Neural progenitor cell (in vitro differentiated cells): ENCODE data around the gene GTF2IRD1. TPM values are rescaled to one million over a fixed set of nuclear protein-coding genes. Genes with fewer than 3 reads are reported as not detected.

Experiments
- DNase-seq: peaks from one replicate; pipeline ENCODE4 v3.0.0-alpha.2; 2016; ENCODE audit warnings: low spot score
- H2AFZ ChIP-seq: fragments of 200-600 bp; sonication (generic); replicated peaks from 2 replicates; pipeline ENCODE4 v1.6.1; 2016; ENCODE audit warnings: antibody characterized with exemption
- H3F3A ChIP-seq: fragments of 200-600 bp; sonication (generic); 2 replicates; pipeline ENCODE4 v1.6.1; 2016; ENCODE audit warnings: antibody characterized with exemption, low read depth
- H3K27ac ChIP-seq: fragments of 200-600 bp; sonication (generic); 2 replicates; pipeline ENCODE4 v1.5.1; 2016; ENCODE audit warnings: mild to moderate bottlenecking
- H3K27me3 ChIP-seq: fragments of 200-600 bp; sonication (generic); 2 replicates; pipeline ENCODE4 v1.6.1; 2016; ENCODE audit warnings: mild to moderate bottlenecking, moderate library complexity
- H3K36me3 ChIP-seq: fragments of 200-600 bp; sonication (generic); 2 replicates; pipeline ENCODE4 v1.5.1; 2016
- H3K4me1 ChIP-seq: fragments of 200-600 bp; sonication (generic); 2 replicates; pipeline ENCODE4 v1.6.1; 2016; ENCODE audit warnings: mixed run types
- H3K4me2 ChIP-seq: fragments of 200-600 bp; sonication (generic); 2 replicates; pipeline ENCODE4 v1.6.1; 2016
- H3K4me3 ChIP-seq: fragments of 200-600 bp; sonication (generic); 2 replicates; pipeline ENCODE4 v1.5.1; 2016
- H3K79me2 ChIP-seq: fragments of 200-600 bp; sonication (generic); 2 replicates; pipeline ENCODE4 v1.6.1; 2016; ENCODE audit warnings: low read depth
- H3K9ac ChIP-seq: fragments of 200-600 bp; sonication (generic); 2 replicates; pipeline ENCODE4 v1.6.1; 2016
- H3K9me3 ChIP-seq: fragments of 200-600 bp; sonication (generic); 2 replicates; pipeline ENCODE4 v1.5.1; 2016; ENCODE audit warnings: low read depth
- H4K20me1 ChIP-seq: fragments of 200-600 bp; sonication (generic); 2 replicates; pipeline ENCODE4 v1.6.1; 2016; ENCODE audit warnings: low read depth
- H3K27ac Mint-ChIP-seq: 3 replicates; pipeline ENCODE4 v1.8.0; 2021; ENCODE audit warnings: mixed read lengths
- H3K27me3 Mint-ChIP-seq: 2 replicates; pipeline ENCODE4 v1.8.0; 2022; ENCODE audit warnings: low read depth, mild to moderate bottlenecking, inconsistent platforms, moderate library complexity, mixed read lengths; ENCODE audit not compliant: insufficient read depth
- H3K36me3 Mint-ChIP-seq: 3 replicates; pipeline ENCODE4 v1.8.0; 2021; ENCODE audit warnings: mixed read lengths
- H3K4me1 Mint-ChIP-seq: 3 replicates; pipeline ENCODE4 v1.8.0; 2021; ENCODE audit warnings: mixed read lengths
- H3K4me3 Mint-ChIP-seq: 3 replicates; pipeline ENCODE4 v1.8.0; 2021; ENCODE audit warnings: mild to moderate bottlenecking, moderate library complexity, mixed read lengths
- H3K9me3 Mint-ChIP-seq: 3 replicates; pipeline ENCODE4 v1.8.0; 2020; ENCODE audit warnings: mixed read lengths
- EZH2 ChIP-seq: fragments of 200-600 bp; sonication (generic); IDR thresholded peaks from 2 replicates; pipeline ENCODE4 v1.6.1; 2017; ENCODE audit warnings: antibody characterized with exemption, mild to moderate bottlenecking, moderate library complexity
- EZH2phosphoT487 ChIP-seq: fragments of 200-600 bp; sonication (generic); IDR thresholded peaks from 2 replicates; pipeline ENCODE4 v1.6.1; 2017; ENCODE audit warnings: antibody characterized with exemption
- total RNA-seq: library from RNA; depleted of rRNA; stranded (reverse); fragments of >200 nt; gene quantifications from 2 replicates; pipeline ENCODE4 v1.2.3, GENCODE V29; 2015; ENCODE audit warnings: low replicate concordance
- TF ChIP-seq, protein P1 (sequence below): fragments of 200-600 bp; sonication (generic); IDR thresholded peaks from 2 replicates; pipeline ENCODE4 v1.5.1; 2017; ENCODE audit warnings: antibody characterized with exemption, mild to moderate bottlenecking

Gene GTF2IRD1
- total RNA-seq, 1 donor from 2014 or later = 25.6 TPM

DNA sequence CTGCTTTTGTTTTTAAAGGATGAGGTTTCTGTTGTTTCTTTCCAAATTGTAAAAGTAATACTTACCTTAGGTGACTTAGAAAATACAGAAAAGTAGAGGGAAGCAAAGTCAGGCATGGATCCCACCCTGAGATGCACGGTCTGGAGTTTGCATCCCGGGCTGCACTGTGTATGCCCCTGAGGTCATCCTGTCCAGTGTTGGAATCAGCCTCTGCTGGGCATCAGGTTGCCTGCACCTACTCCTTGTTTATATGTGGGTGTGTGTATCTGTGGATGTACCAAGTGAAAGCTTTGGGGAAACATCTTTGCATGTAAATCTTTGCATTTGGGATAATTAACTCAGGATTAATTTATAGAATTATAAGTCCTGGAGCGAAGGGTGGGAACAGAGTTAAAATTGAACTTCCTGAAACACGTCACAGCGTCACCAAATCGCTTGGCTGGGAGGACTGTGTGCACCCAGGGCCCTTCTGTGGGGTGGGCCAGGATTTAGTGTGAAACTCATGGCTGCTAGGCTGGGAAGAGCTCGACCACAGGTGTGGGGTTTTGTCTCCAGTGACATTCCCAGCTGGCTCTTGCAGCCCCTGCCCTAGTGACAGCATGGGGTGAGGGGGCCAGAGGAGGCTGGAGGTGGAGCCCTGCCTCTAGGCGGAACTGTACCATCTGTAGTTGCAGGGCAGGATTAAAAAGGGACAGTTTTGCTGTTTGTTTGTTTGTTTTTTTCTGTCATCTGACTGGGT is 27.9 kb downstream of the GTF2IRD1 start:
- Histone ChIP-seq H3K4me2 (peak overlapping the region; percentile 67), H3K27ac (no peak overlapping the region), H3K79me2 (peaks cover 100% of the 10 kb centered on the region), H3K9ac (no peak overlapping the region), H3K27me3 (no peaks in the 10 kb centered on the region), H3K4me1 (peaks cover 27% of the 10 kb centered on the region), H3K36me3 (no peaks in the 10 kb centered on the region), H3F3A (peaks cover 26% of the 10 kb centered on the region), H2AFZ (no peak overlapping the region), H4K20me1 (peaks cover 100% of the 10 kb centered on the region), H3K9me3 (no peaks in the 10 kb centered on the region), H3K4me3 (no peak overlapping the region)
- Mint-ChIP-seq H3K4me1 (peaks cover 69% of the 10 kb centered on the region), H3K9me3 (no peaks in the 10 kb centered on the region), H3K4me3 (peak overlapping the region; percentile 62), H3K27ac (peak overlapping the region; percentile 78), H3K36me3 (no peaks in the 10 kb centered on the region), H3K27me3 (peaks cover 5% of the 10 kb centered on the region)
- no peak for TF ChIP-seq EZH2phosphoT487
- TF ChIP-seq, protein P1, sequence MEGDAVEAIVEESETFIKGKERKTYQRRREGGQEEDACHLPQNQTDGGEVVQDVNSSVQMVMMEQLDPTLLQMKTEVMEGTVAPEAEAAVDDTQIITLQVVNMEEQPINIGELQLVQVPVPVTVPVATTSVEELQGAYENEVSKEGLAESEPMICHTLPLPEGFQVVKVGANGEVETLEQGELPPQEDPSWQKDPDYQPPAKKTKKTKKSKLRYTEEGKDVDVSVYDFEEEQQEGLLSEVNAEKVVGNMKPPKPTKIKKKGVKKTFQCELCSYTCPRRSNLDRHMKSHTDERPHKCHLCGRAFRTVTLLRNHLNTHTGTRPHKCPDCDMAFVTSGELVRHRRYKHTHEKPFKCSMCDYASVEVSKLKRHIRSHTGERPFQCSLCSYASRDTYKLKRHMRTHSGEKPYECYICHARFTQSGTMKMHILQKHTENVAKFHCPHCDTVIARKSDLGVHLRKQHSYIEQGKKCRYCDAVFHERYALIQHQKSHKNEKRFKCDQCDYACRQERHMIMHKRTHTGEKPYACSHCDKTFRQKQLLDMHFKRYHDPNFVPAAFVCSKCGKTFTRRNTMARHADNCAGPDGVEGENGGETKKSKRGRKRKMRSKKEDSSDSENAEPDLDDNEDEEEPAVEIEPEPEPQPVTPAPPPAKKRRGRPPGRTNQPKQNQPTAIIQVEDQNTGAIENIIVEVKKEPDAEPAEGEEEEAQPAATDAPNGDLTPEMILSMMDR = no peak
- TF ChIP-seq EZH2 = no peak
- DNase-seq = no peak

DNA sequence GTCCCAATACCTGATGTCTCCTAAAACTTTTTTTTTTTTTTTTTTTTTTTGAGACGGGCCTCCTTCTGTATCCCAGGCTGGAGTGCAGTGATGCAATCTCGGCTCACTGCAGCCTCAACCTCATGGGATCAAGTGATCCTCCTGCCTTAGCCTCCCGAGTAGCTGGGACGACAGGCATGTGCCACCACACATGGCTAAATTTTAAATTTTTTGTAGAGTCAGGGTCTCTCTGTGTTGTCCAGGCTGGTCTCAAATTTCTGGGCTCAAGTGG is 28.4 kb downstream of the GTF2IRD1 start:
- Mint-ChIP-seq H3K9me3 (no peaks in the 10 kb centered on the region), H3K36me3 (no peaks in the 10 kb centered on the region), H3K27ac (no peak overlapping the region), H3K4me1 (peaks cover 64% of the 10 kb centered on the region), H3K27me3 (peaks cover 3% of the 10 kb centered on the region), H3K4me3 (no peak overlapping the region)
- no peak for DNase-seq
- Histone ChIP-seq H3K36me3 (no peaks in the 10 kb centered on the region), H3K27ac (no peak overlapping the region), H3F3A (peaks cover 26% of the 10 kb centered on the region), H3K27me3 (no peaks in the 10 kb centered on the region), H3K4me2 (no peak overlapping the region), H2AFZ (no peak overlapping the region), H3K4me1 (peaks cover 27% of the 10 kb centered on the region), H3K79me2 (peaks cover 100% of the 10 kb centered on the region), H3K9ac (no peak overlapping the region), H4K20me1 (peaks cover 100% of the 10 kb centered on the region), H3K4me3 (no peak overlapping the region), H3K9me3 (no peaks in the 10 kb centered on the region)
- no peak for TF ChIP-seq EZH2phosphoT487
- no peak for TF ChIP-seq EZH2
- TF ChIP-seq, protein P1 = no peak

DNA sequence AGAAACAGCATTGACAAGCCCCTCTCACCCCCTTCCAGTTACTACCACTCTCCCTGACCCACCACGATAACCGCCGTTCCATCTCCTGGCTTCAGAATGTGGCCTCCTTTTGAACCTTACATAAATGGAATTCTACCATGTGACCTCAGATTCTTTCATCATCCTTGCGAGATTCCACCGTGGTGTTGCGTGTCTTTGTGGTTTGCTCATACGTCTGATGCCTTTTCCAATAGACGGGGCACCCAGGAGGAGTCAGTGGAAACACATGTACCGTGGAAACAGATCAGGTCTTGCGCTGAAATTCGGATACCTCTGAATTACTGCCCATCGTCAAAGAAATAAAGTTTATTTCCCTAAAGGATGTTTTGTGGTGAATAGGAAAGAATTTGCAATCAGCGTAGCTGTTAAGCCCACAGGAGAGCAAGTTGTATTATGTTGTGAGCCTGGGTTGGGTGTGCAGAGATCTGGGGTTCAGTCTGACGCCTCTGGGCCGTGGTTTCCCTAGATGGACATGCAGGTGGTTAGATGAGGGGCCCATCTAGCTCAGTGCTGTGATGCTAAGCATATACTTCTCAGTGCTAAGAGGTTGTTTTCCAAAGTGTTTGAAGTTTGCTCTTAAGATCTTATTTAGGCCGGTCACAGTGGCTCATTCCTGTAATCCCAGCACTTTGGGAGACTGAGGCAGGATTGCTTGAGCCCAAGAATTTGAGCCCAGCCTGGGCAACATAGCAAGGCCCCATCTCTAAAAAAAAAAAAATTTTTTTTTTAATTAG is 29.1 kb downstream of the GTF2IRD1 start:
- Mint-ChIP-seq H3K27me3 (peaks cover 3% of the 10 kb centered on the region), H3K4me1 (peaks cover 63% of the 10 kb centered on the region), H3K27ac (peak overlapping the region; percentile 70), H3K4me3 (no peak overlapping the region), H3K9me3 (no peaks in the 10 kb centered on the region), H3K36me3 (no peaks in the 10 kb centered on the region)
- Histone ChIP-seq H3K36me3 (no peaks in the 10 kb centered on the region), H3K79me2 (peaks cover 100% of the 10 kb centered on the region), H3K4me2 (no peak overlapping the region), H2AFZ (no peak overlapping the region), H4K20me1 (peaks cover 99% of the 10 kb centered on the region), H3K9me3 (no peaks in the 10 kb centered on the region), H3K4me1 (peaks cover 23% of the 10 kb centered on the region), H3K4me3 (no peak overlapping the region), H3K27ac (no peak overlapping the region), H3F3A (peaks cover 26% of the 10 kb centered on the region), H3K9ac (no peak overlapping the region), H3K27me3 (no peaks in the 10 kb centered on the region)
- TF ChIP-seq EZH2 (no peak), EZH2phosphoT487 (no peak)
- TF ChIP-seq, protein P1 = no peak
- DNase-seq = no peak
